ENCODE results near the gene SLC13A2. TPM values are rescaled to one million over a fixed set of nuclear protein-coding genes. Genes with fewer than 3 reads are reported as not detected.

Gene SLC13A2
- total and polyA plus RNA-seq, 9 of the 15 experiments (the other 6 are each of a cell fraction or from before 2014, with no cell fraction given), result 0.13 TPM; not detected in 8

- H3K4me1 ChIP-seq (replicated peaks in 1 of 2; ENCODE audit: control insufficient read depth in 2 of 2, insufficient read depth in 2 of 2, low read length in 2 of 2), result peaks cover 22 to 42% of the 10 kb centered on the region in 2 experiments; a peak in 4 of 5 replicates
- H3K36me3 ChIP-seq (ENCODE audit: control insufficient read depth, insufficient read depth, low read length), result no peaks in the 10 kb centered on the region
- DNase-seq (ENCODE audit: extremely low read depth in 1 of 4, low spot score in 3 of 4) (no peak), ATAC-seq (no peak), FAIRE-seq (no peak)
- WGBS (ENCODE audit: insufficient coverage, low coverage, missing lambda C conversion rate), result 6% methylated on average over 4 of the region's 4 CpGs
- intact Hi-C loops (cut with micrococcal nuclease) (no loop called here), in situ Hi-C loops (cut with MboI) (no loop called here)
- H4K20me1 ChIP-seq (replicated peaks; ENCODE audit: control insufficient read depth, insufficient read depth, low read length), result 0 out of 2 replicates have a peak, but pooled peaks cover 8% of the 10 kb centered on the region
- H3K9me1 ChIP-seq (ENCODE audit: control insufficient read depth, insufficient read depth, low read length), result no peaks in the 10 kb centered on the region
- no TSS peak for BruUV-seq (replicated peaks)
- H3K27me3 ChIP-seq (ENCODE audit: control insufficient read depth in 2 of 2, insufficient read depth in 2 of 2, low read length in 2 of 2), result peaks cover 5 to 27% of the 10 kb centered on the region in 2 experiments; a peak in 3 of 5 replicates
- peaks cover 8% of the 10 kb centered on the region for H3K9me3 ChIP-seq (replicated peaks; ENCODE audit: control insufficient read depth, insufficient read depth, low read depth, low read length)
- no peak overlapping the region for H3K4me3 ChIP-seq
- CTCF ChIA-PET (ENCODE audit: low intra/inter-chr PET ratio), result no interaction called here
- H3K27ac ChIP-seq (ENCODE audit: extremely low read depth, low read depth, low read length), result no peak overlapping the region
- TF ChIP-seq ZFP36 (IDR thresholded peaks at IDR 0.05; ENCODE audit: low read depth, low read length, partially characterized antibody) (peak; percentile 89), HDAC2 (IDR thresholded peaks at IDR 0.05) (0 out of 2 replicates have a peak, but pooled peaks have one; percentile 33), RBM25 (IDR thresholded peaks at IDR 0.05; ENCODE audit: low read depth, low read length, severe bottlenecking) (peak; percentile 97), BCOR (IDR thresholded peaks at IDR 0.05) (peak; percentile 59), XRCC5 (IDR thresholded peaks at IDR 0.05; ENCODE audit: low read depth, low read length) (no peak), DEAF1 (CRISPR knock-in tag; IDR thresholded peaks at IDR 0.05) (no peak), SMARCA5 (IDR thresholded peaks at IDR 0.05) (peak; percentile 33; the same call in 1 of the 2 replicates), ETV6 (IDR thresholded peaks at IDR 0.05; ENCODE audit: borderline replicate concordance in 1 of 2, low read depth in 2 of 2, low read length in 1 of 2) (no peak), ETV6 (CRISPR knock-in tag; IDR thresholded peaks at IDR 0.05; ENCODE audit: borderline replicate concordance) (no peak), BRD9 (IDR thresholded peaks at IDR 0.05; ENCODE audit: low read depth, partially characterized antibody) (peak; percentile 43)
- POLR2A ChIA-PET, result interaction anchor here (0.7 kb wide), 1 partner anchor 722 kb away, joined by 3 read pairs; no protein-coding TSS in a partner anchor
- no peak overlapping the region for H3K4me2 ChIP-seq (ENCODE audit: insufficient read depth, low read length)
- H2AFZ ChIP-seq (ENCODE audit: low read depth, low read length), result no peak overlapping the region
- H3K9ac ChIP-seq (ENCODE audit: insufficient read depth in 1 of 2, low read depth in 2 of 2, low read length in 2 of 2), result no peak overlapping the region
- no peaks in the 10 kb centered on the region for H3K79me2 ChIP-seq (ENCODE audit: control insufficient read depth, insufficient read depth, low read length)
These were observed 56.8 kb downstream of the SLC13A2 start for GRCh38 chr17:28530250-28530649.
